B cell (primary cell): ENCODE data around the gene NDUFV2. TPM values are rescaled to one million over a fixed set of nuclear protein-coding genes. Genes with fewer than 3 reads are reported as not detected.

Source experiments
- ATAC-seq: fragments of 200-7000 bp; cut with Tn5 transposase; one replicate; pipeline ENCODE4 v1.10.0; 2021; ENCODE audit warnings: low read depth, mild to moderate bottlenecking, moderate number of reproducible peaks, moderate library complexity
- CTCF ChIA-PET: fragments of 350-600 bp; sonication (Branson Sonifier 250); formaldehyde crosslinking; loops from one replicate; lab custom pipeline; 2021; ENCODE audit warnings: antibody characterized with exemption, inconsistent platforms; lab: Charles Lee
- POLR2A ChIA-PET: fragments of 350-600 bp; sonication (Branson Sonifier 250); formaldehyde crosslinking; loops from one replicate; lab custom pipeline; 2021; ENCODE audit warnings: antibody characterized with exemption; lab: Charles Lee
- DNase-seq: peaks from one replicate; pipeline ENCODE4 v3.0.0; 2013
- H2AFZ ChIP-seq: 2 replicates; pipeline ENCODE4 v1.6.1; 2012; ENCODE audit warnings: mild to moderate bottlenecking, low read depth, low read length; ENCODE audit not compliant: insufficient read depth, poor library complexity, severe bottlenecking
- H3K27ac ChIP-seq, 2 donors: 1 replicate in 1 of 2; 2 replicates in 1 of 2; pipeline ENCODE4 v1.5.1; 2012 to 2013; ENCODE audit warnings: low read length in 2 of 2, mild to moderate bottlenecking in 2 of 2, moderate library complexity in 1 of 2
- H3K27me3 ChIP-seq, 4 experiments: fragments of 200-600 bp in 1 of 4; sonication (generic) in 1 of 4; replicated peaks in 1 of 4; 1 replicate in 2 of 4; 2 replicates in 2 of 4; pipeline versions ENCODE4 v1.6.1 to v1.7.0; 2013 to 2016; ENCODE audit warnings: low read length in 3 of 4, mild to moderate bottlenecking in 2 of 4, mixed read lengths in 1 of 4, moderate library complexity in 1 of 4; ENCODE audit not compliant: insufficient read depth in 4 of 4, control insufficient read depth in 3 of 4; ENCODE audit errors: control extremely low read depth in 1 of 4
- H3K36me3 ChIP-seq, 2 experiments: replicated peaks in 1 of 2; 1 replicate in 1 of 2; 2 replicates in 1 of 2; pipeline versions ENCODE4 v1.6.1 to v1.7.1; 2013; ENCODE audit warnings: low read length in 1 of 2; ENCODE audit not compliant: insufficient read depth in 2 of 2, control insufficient read depth in 1 of 2; ENCODE audit errors: control extremely low read depth in 1 of 2, extremely low read depth in 1 of 2
- H3K4me1 ChIP-seq, 2 donors: fragments of 200-600 bp in 1 of 2; sonication (generic) in 1 of 2; 1 replicate in 1 of 2; 2 replicates in 1 of 2; pipeline versions ENCODE4 v1.5.1 to v1.6.1; 2013 to 2017; ENCODE audit warnings: low read length in 2 of 2; ENCODE audit not compliant: control insufficient read depth in 2 of 2, insufficient read depth in 2 of 2
- H3K4me2 ChIP-seq: replicated peaks from 2 replicates; pipeline ENCODE3; 2012; ENCODE audit warnings: mild to moderate bottlenecking, low read depth, low read length; ENCODE audit not compliant: poor library complexity, severe bottlenecking
- H3K4me3 ChIP-seq, 5 experiments: fragments of 200-600 bp in 1 of 5; sonication (generic) in 1 of 5; 1 replicate in 3 of 5; 2 replicates in 2 of 5; pipeline versions ENCODE4 v1.5.1 to v1.7.0; 2011 to 2016; ENCODE audit warnings: low read length in 4 of 5, mild to moderate bottlenecking in 4 of 5, low read depth in 2 of 5, control low read depth in 1 of 5, moderate library complexity in 1 of 5; ENCODE audit not compliant: insufficient read depth in 1 of 5; ENCODE audit errors: control extremely low read depth in 1 of 5, extremely low read depth in 1 of 5
- H3K79me2 ChIP-seq: fragments of 200-600 bp; sonication (generic); one replicate; pipeline ENCODE4 v1.6.0; 2016; ENCODE audit warnings: low read length; ENCODE audit not compliant: control insufficient read depth, insufficient read depth
- H3K9ac ChIP-seq: fragments of 200-600 bp; sonication (generic); 2 replicates; pipeline ENCODE4 v1.6.1; 2017; ENCODE audit warnings: mild to moderate bottlenecking, low read length, moderate library complexity
- H3K9me3 ChIP-seq, 3 donors: one replicate each; pipeline versions ENCODE4 v1.6.1 to v1.7.1; 2013; ENCODE audit warnings: low read length in 2 of 3; ENCODE audit not compliant: control insufficient read depth in 2 of 3, insufficient read depth in 1 of 3; ENCODE audit errors: control extremely low read depth in 1 of 3
- H4K20me1 ChIP-seq: 2 replicates; pipeline ENCODE4 v1.6.0; 2012; ENCODE audit warnings: mild to moderate bottlenecking, low read length; ENCODE audit not compliant: insufficient read depth, control insufficient read depth, poor library complexity, severe bottlenecking
- H3K27ac Mint-ChIP-seq: one replicate; pipeline ENCODE4 v1.8.0; 2021; ENCODE audit warnings: mixed read lengths
- H3K27me3 Mint-ChIP-seq: one replicate; pipeline ENCODE4 v1.8.0; 2021; ENCODE audit warnings: mixed read lengths
- H3K4me1 Mint-ChIP-seq: one replicate; pipeline ENCODE4 v1.8.0; 2021; ENCODE audit warnings: mixed read lengths
- H3K4me3 Mint-ChIP-seq: one replicate; pipeline ENCODE4 v1.8.0; 2021; ENCODE audit warnings: mixed read lengths
- H3K9me3 Mint-ChIP-seq: one replicate; pipeline ENCODE4 v1.8.0; 2022; ENCODE audit warnings: mixed read lengths; ENCODE audit not compliant: insufficient read depth
- EZH2 ChIP-seq: IDR thresholded peaks from 2 replicates; pipeline ENCODE4 v1.6.1; 2012; ENCODE audit warnings: borderline replicate concordance, low read depth, mild to moderate bottlenecking, moderate library complexity, low read length; ENCODE audit not compliant: insufficient read depth, poor library complexity, severe bottlenecking
- WGBS: methylation state at CpG from one replicate; pipeline ENCODE4 v1.1.5; 2013; ENCODE audit warnings: missing lambda C conversion rate; ENCODE audit not compliant: insufficient coverage; 5-methylcytosine and 5-hydroxymethylcytosine counted together
- intact Hi-C: fragments of 100-400 bp; cut with micrococcal nuclease; formaldehyde crosslinking; loops from one replicate; pipeline ENCODE4 v1.10.0; 2022
- polyA plus RNA-seq: library from polyadenylated mRNA; depleted of rRNA; stranded (reverse); fragments of >200 nt; gene quantifications from 2 replicates; pipeline ENCODE4 v1.2.3, GENCODE V29; 2012
- total RNA-seq, 2 donors: library from RNA; stranded (reverse); fragments of 120-200 nt in 1 of 2; gene quantifications; 1 replicate in 1 of 2; 2 replicates in 1 of 2; pipeline versions ENCODE4 v1.2.3 to v1.2.4, GENCODE V29; 2013 to 2022
- TF ChIP-seq, protein P1 (sequence below): fragments of 200-600 bp; IDR thresholded peaks from one replicate; pipeline ENCODE4 v1.8.0; 2022; ENCODE audit warnings: antibody characterized with exemption, mild to moderate bottlenecking

The NDUFV2 gene
- total and polyA plus RNA-seq, 2 donors (not counting 1 experiment from before 2014, with no cell fraction given): 44.4 to 137 TPM

DNA sequence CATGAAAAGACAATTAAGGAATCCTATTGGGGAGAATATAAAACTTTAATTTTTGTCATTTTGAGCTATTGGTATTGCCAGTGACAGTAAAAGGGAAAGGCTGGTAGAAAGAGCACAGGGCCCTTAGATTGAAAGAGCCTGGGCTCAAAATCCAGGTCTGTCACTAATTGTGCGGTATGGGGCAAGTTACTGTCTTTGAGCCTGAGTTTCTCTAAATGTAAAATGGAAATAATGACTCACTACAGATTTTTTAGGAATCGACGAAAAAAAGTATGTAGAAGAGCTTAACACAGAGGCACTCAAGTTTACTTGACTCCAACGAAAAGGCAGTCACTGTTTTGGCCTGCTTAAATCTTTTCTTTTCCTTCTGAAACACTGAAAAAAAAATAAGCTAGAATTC is 7.0 kb downstream of the NDUFV2 start:
- TF ChIP-seq, protein P1, sequence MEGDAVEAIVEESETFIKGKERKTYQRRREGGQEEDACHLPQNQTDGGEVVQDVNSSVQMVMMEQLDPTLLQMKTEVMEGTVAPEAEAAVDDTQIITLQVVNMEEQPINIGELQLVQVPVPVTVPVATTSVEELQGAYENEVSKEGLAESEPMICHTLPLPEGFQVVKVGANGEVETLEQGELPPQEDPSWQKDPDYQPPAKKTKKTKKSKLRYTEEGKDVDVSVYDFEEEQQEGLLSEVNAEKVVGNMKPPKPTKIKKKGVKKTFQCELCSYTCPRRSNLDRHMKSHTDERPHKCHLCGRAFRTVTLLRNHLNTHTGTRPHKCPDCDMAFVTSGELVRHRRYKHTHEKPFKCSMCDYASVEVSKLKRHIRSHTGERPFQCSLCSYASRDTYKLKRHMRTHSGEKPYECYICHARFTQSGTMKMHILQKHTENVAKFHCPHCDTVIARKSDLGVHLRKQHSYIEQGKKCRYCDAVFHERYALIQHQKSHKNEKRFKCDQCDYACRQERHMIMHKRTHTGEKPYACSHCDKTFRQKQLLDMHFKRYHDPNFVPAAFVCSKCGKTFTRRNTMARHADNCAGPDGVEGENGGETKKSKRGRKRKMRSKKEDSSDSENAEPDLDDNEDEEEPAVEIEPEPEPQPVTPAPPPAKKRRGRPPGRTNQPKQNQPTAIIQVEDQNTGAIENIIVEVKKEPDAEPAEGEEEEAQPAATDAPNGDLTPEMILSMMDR: no peak
- no peak for TF ChIP-seq EZH2
- Histone ChIP-seq H3K9me3 (no peaks in the 10 kb centered on the region), H3K4me3 (no peak overlapping the region), H3K79me2 (peaks cover 99% of the 10 kb centered on the region), H3K4me1 (peaks cover 81 to 94% of the 10 kb centered on the region in 2 donors), H3K4me2 (peak overlapping the region; percentile 2), H3K9ac (no peak overlapping the region), H3K27ac (peak overlapping the region; percentile 11 to 99), H2AFZ (no peak overlapping the region), H3K27me3 (no peaks in the 10 kb centered on the region), H3K36me3 (peaks cover 5 to 10% of the 10 kb centered on the region in 2 experiments), H4K20me1 (no peaks in the 10 kb centered on the region)
- Mint-ChIP-seq H3K4me1 (peaks cover 83% of the 10 kb centered on the region), H3K9me3 (no peaks in the 10 kb centered on the region), H3K4me3 (peak overlapping the region; percentile 31), H3K27ac (peak overlapping the region; percentile 84), H3K27me3 (no peaks in the 10 kb centered on the region)
- intact Hi-C loops: loop anchor here (1.0 kb wide), 1 partner anchor 8 kb away; no protein-coding TSS in a partner anchor
- ATAC-seq: no peak
- no peak for DNase-seq
- WGBS: 100% methylated on average over 2 of the region's 4 CpGs
- CTCF ChIA-PET: interaction anchor here (0.7 to 2.2 kb wide), 10 partner anchors 9 to 38 kb away, joined by 3 to 10 read pairs (median 4); partner anchors contain the start of gene ANKRD12
- POLR2A ChIA-PET: interaction anchor here (2.7 kb wide), 1 partner anchor 27 kb away, joined by 11 read pairs; the partner anchor contains the start of gene ANKRD12

- POLR2A ChIA-PET: interaction anchor here (1.1 to 2.3 kb wide), 4 partner anchors 11 to 24 kb away, joined by 3 to 9 read pairs (median 6); partner anchors contain the start of genes ANKRD12 and NDUFV2
- DNase-seq: peak; percentile 67
These were observed 11.1 kb downstream of the NDUFV2 start for GRCh38 chr18:9113468-9114149.

More at GRCh38 chr18:9113468-9114149, 11.1 kb downstream of the NDUFV2 start:
- peak overlapping the region; percentile 76 for H2AFZ ChIP-seq
- peaks cover 99% of the 10 kb centered on the region for H3K79me2 ChIP-seq
- H3K9me3 ChIP-seq: no peaks in the 10 kb centered on the region
- H3K4me1 ChIP-seq: peaks cover 85 to 96% of the 10 kb centered on the region in 2 donors
- WGBS: 25% methylated on average over 4 of the region's 7 CpGs
- no peaks in the 10 kb centered on the region for H3K27me3 Mint-ChIP-seq
- peak; percentile 15 for ATAC-seq
- intact Hi-C loops: loop anchor here (1.0 kb wide), 1 partner anchor 11 kb away; the partner anchor contains the start of gene NDUFV2
- H3K4me2 ChIP-seq: peak overlapping the region; percentile 80
- H3K4me3 Mint-ChIP-seq: peak overlapping the region; percentile 82
- peaks cover 79% of the 10 kb centered on the region for H3K4me1 Mint-ChIP-seq
- peak overlapping the region; percentile 74 for H3K9ac ChIP-seq
- peak overlapping the region; percentile 98 to 99 for H3K27ac ChIP-seq
- peak overlapping the region; percentile 95 for H3K27ac Mint-ChIP-seq
- CTCF ChIA-PET: interaction anchor here (1.0 to 5.3 kb wide), 5 partner anchors 10 to 40 kb away, joined by 3 to 27 read pairs (median 4); partner anchors contain the start of genes ANKRD12 and NDUFV2
- no peaks in the 10 kb centered on the region for H3K27me3 ChIP-seq
- H3K9me3 Mint-ChIP-seq: no peaks in the 10 kb centered on the region
- no peaks in the 10 kb centered on the region for H4K20me1 ChIP-seq
- H3K36me3 ChIP-seq: peaks cover 3% of the 10 kb centered on the region in 2 experiments
- peak overlapping the region in 3 of 5 experiments; percentile 23 to 64 (median 40) for H3K4me3 ChIP-seq
- no peak for TF ChIP-seq EZH2
- TF ChIP-seq, protein P1: no peak
